Immature natural killer cell (primary cell): ENCODE data around the gene DYNLT2. TPM values are rescaled to one million over a fixed set of nuclear protein-coding genes. Genes with fewer than 3 reads are reported as not detected.
"Not testable (repeated sequence)": the region's sequence is repeated elsewhere in the genome, so short reads cannot be mapped to it uniquely, and the experiment has no call there.

Source experiments
- DNase-seq, 3 donors: peaks; one replicate each; pipeline ENCODE4 v3.0.0; 2022; ENCODE audit warnings: mixed read lengths in 1 of 3
- H3K27ac Mint-ChIP-seq, 6 donors: one replicate each; pipeline ENCODE4 v1.8.0; 2020; ENCODE audit warnings: mixed read lengths in 6 of 6, mild to moderate bottlenecking in 5 of 6, inconsistent platforms in 4 of 6, moderate library complexity in 3 of 6
- H3K27me3 Mint-ChIP-seq, 3 donors: one replicate each; pipeline ENCODE4 v1.8.0; 2020 to 2021; ENCODE audit warnings: low read depth in 3 of 3, mild to moderate bottlenecking in 3 of 3, mixed read lengths in 3 of 3, moderate library complexity in 3 of 3, inconsistent platforms in 1 of 3
- H3K36me3 Mint-ChIP-seq, 3 donors: one replicate each; pipeline ENCODE4 v1.8.0; 2020; ENCODE audit warnings: mixed read lengths in 3 of 3, inconsistent platforms in 2 of 3, mild to moderate bottlenecking in 2 of 3
- H3K4me1 Mint-ChIP-seq, 2 donors: one replicate each; pipeline ENCODE4 v1.8.0; 2020; ENCODE audit warnings: inconsistent platforms in 2 of 2, mild to moderate bottlenecking in 2 of 2, mixed read lengths in 2 of 2, moderate library complexity in 1 of 2
- H3K4me3 Mint-ChIP-seq, 5 donors: one replicate each; pipeline ENCODE4 v1.8.0; 2020; ENCODE audit warnings: mild to moderate bottlenecking in 5 of 5, mixed read lengths in 5 of 5, inconsistent platforms in 3 of 5, moderate library complexity in 3 of 5
- H3K9me3 Mint-ChIP-seq, 6 donors: one replicate each; pipeline ENCODE4 v1.8.0; 2020; ENCODE audit warnings: mild to moderate bottlenecking in 6 of 6, mixed read lengths in 6 of 6, inconsistent platforms in 4 of 6, moderate library complexity in 3 of 6
- polyA plus RNA-seq, 3 donors: library from polyadenylated mRNA; unstranded; fragments of 300-500 nt; fragmentation: Illumina TruSeq; gene quantifications; one replicate each; pipeline ENCODE4 v1.2.3, GENCODE V29; 2021

Gene DYNLT2
- polyA plus RNA-seq, 3 donors from 2014 or later: 0.21 to 0.68 (median 0.40) TPM

GRCh38 chr6:169719117-169719516 lies 32.3 kb downstream of the DYNLT2 start:
- Mint-ChIP-seq H3K27ac (no peak overlapping the region), H3K36me3 (peaks cover 20 to 24% (median 23%) of the 10 kb centered on the region in 3 donors), H3K27me3 (peaks cover 0 to 3% (median 2%) of the 10 kb centered on the region in 3 donors), H3K4me3 (no peak overlapping the region), H3K9me3 (no peaks in the 10 kb centered on the region), H3K4me1 (peaks cover 15 to 18% of the 10 kb centered on the region in 2 donors)
- no peak for DNase-seq

GRCh38 chr6:169714595-169714994 lies 36.8 kb downstream of the DYNLT2 start:
- no peaks in the 10 kb centered on the region for H3K27me3 Mint-ChIP-seq
- no peaks in the 10 kb centered on the region for H3K9me3 Mint-ChIP-seq
- H3K27ac Mint-ChIP-seq: no peak overlapping the region
- peaks cover 24 to 46% (median 33%) of the 10 kb centered on the region in 3 donors for H3K36me3 Mint-ChIP-seq
- DNase-seq: no peak
- no peaks in the 10 kb centered on the region for H3K4me1 Mint-ChIP-seq
- no peak overlapping the region for H3K4me3 Mint-ChIP-seq

- no peaks in the 10 kb centered on the region for H3K27me3 Mint-ChIP-seq
- H3K4me3 Mint-ChIP-seq: no peak overlapping the region
- no peaks in the 10 kb centered on the region for H3K4me1 Mint-ChIP-seq
- H3K27ac Mint-ChIP-seq: no peak overlapping the region
- DNase-seq: no peak
- H3K36me3 Mint-ChIP-seq: peaks cover 24 to 46% (median 33%) of the 10 kb centered on the region in 3 donors
- H3K9me3 Mint-ChIP-seq: no peaks in the 10 kb centered on the region
Measured at GRCh38 chr6:169714178-169714577, 37.2 kb downstream of the DYNLT2 start.

GRCh38 chr6:169710009-169710408 lies 41.4 kb downstream of the DYNLT2 start:
- H3K27me3 Mint-ChIP-seq: peaks cover 0 to 1% (median 0%) of the 10 kb centered on the region in 3 donors
- no peaks in the 10 kb centered on the region for H3K9me3 Mint-ChIP-seq
- H3K27ac Mint-ChIP-seq: peak overlapping the region in 1 of 6 donors; percentile 65

GRCh38 chr6:169709293-169709692 lies 42.1 kb downstream of the DYNLT2 start:
- peaks cover 16 to 22% of the 10 kb centered on the region in 2 donors for H3K4me1 Mint-ChIP-seq
- peaks cover 6 to 28% (median 12%) of the 10 kb centered on the region in 3 donors for H3K36me3 Mint-ChIP-seq
- no peak for DNase-seq
- H3K27ac Mint-ChIP-seq: no peak overlapping the region
- H3K4me3 Mint-ChIP-seq: no peak overlapping the region
- no peaks in the 10 kb centered on the region for H3K9me3 Mint-ChIP-seq
- H3K27me3 Mint-ChIP-seq: peaks cover 0 to 1% (median 0%) of the 10 kb centered on the region in 3 donors

More at GRCh38 chr6:169710009-169710408, 41.4 kb downstream of the DYNLT2 start:
- Mint-ChIP-seq H3K36me3 (peaks cover 12 to 31% (median 14%) of the 10 kb centered on the region in 3 donors), H3K4me1 (peaks cover 12 to 15% of the 10 kb centered on the region in 2 donors), H3K4me3 (no peak overlapping the region)
- DNase-seq: no peak

GRCh38 chr6:169707772-169708171 lies 43.6 kb downstream of the DYNLT2 start:
- no peaks in the 10 kb centered on the region for H3K9me3 Mint-ChIP-seq
- no peak overlapping the region for H3K4me3 Mint-ChIP-seq
- DNase-seq: no peak
- H3K27ac Mint-ChIP-seq: no peak overlapping the region
- peaks cover 29 to 38% of the 10 kb centered on the region in 2 donors for H3K4me1 Mint-ChIP-seq
- H3K27me3 Mint-ChIP-seq: peaks cover 0 to 5% (median 0%) of the 10 kb centered on the region in 3 donors
- peaks cover 4 to 22% (median 9%) of the 10 kb centered on the region in 3 donors for H3K36me3 Mint-ChIP-seq

GRCh38 chr6:169702840-169703246 lies 48.5 kb downstream of the DYNLT2 start:
- H3K4me1 Mint-ChIP-seq: peaks cover 42 to 57% of the 10 kb centered on the region in 2 donors

GRCh38 chr6:169701954-169702839 lies 49.2 kb downstream of the DYNLT2 start, which contains the start of the genes C6orf120 and WDR27:
C6orf120 (plus strand) TSS chr6:169702126; CDS start chr6:169702460, 334 bp downstream.
WDR27 (minus strand) TSS chr6:169702029; CDS start chr6:169689005, 13,024 bp downstream.
- Mint-ChIP-seq H3K36me3 (peaks cover 0 to 4% (median 0%) of the 10 kb centered on the region in 3 donors), H3K4me1 (peaks cover 45 to 62% of the 10 kb centered on the region in 2 donors), H3K27me3 (peaks cover 0 to 6% (median 2%) of the 10 kb centered on the region in 3 donors), H3K4me3 (peak within 1 kb of the TSS; percentile 90 to 93 (median 91)), H3K9me3 (peaks cover 0 to 3% (median 0%) of the 10 kb centered on the region in 6 donors), H3K27ac (peak within 1 kb of the TSS; percentile 88 to 95 (median 93))
- DNase-seq: peak; percentile 96 to 97 (median 97)

More at GRCh38 chr6:169702840-169703246, 48.5 kb downstream of the DYNLT2 start:
- Mint-ChIP-seq H3K4me3 (peak overlapping the region; percentile 84 to 93 (median 88)), H3K27ac (peak overlapping the region; percentile 83 to 95 (median 93)), H3K27me3 (peaks cover 0 to 6% (median 2%) of the 10 kb centered on the region in 3 donors), H3K36me3 (peaks cover 0 to 4% (median 0%) of the 10 kb centered on the region in 3 donors), H3K9me3 (peaks cover 0 to 3% (median 0%) of the 10 kb centered on the region in 6 donors)
- no peak for DNase-seq

GRCh38 chr6:169701311-169701953 lies 49.9 kb downstream of the DYNLT2 start:
- H3K27me3 Mint-ChIP-seq: peaks cover 0 to 6% (median 2%) of the 10 kb centered on the region in 3 donors
- H3K36me3 Mint-ChIP-seq: peaks cover 0 to 4% (median 0%) of the 10 kb centered on the region in 3 donors
- H3K9me3 Mint-ChIP-seq: peaks cover 0 to 3% (median 0%) of the 10 kb centered on the region in 6 donors
- peak overlapping the region; percentile 90 to 93 (median 91) for H3K4me3 Mint-ChIP-seq
- peaks cover 42 to 60% of the 10 kb centered on the region in 2 donors for H3K4me1 Mint-ChIP-seq
- DNase-seq: peak in 1 of 3 donors; percentile 14
- H3K27ac Mint-ChIP-seq: peak overlapping the region; percentile 87 to 93 (median 90)

- Mint-ChIP-seq H3K4me1 (peaks cover 35 to 49% of the 10 kb centered on the region in 2 donors), H3K36me3 (peaks cover 0 to 4% (median 4%) of the 10 kb centered on the region in 3 donors), H3K27me3 (peaks cover 0 to 6% (median 2%) of the 10 kb centered on the region in 3 donors), H3K4me3 (peak overlapping the region in 2 of 5 donors; percentile 19 to 50), H3K27ac (peak overlapping the region in 1 of 6 donors; percentile 17), H3K9me3 (peaks cover 0 to 3% (median under 1%) of the 10 kb centered on the region in 6 donors)
- no peak for DNase-seq
Measured at GRCh38 chr6:169700296-169700695, 51.1 kb downstream of the DYNLT2 start.

- not testable (repeated sequence) for H3K4me3 Mint-ChIP-seq
Measured at GRCh38 chr6:169697115-169697514, 54.3 kb downstream of the DYNLT2 start.

GRCh38 chr6:169695131-169695530 lies 56.2 kb downstream of the DYNLT2 start:
- Mint-ChIP-seq H3K4me1 (peaks cover 10 to 13% of the 10 kb centered on the region in 2 donors), H3K27ac (no peak overlapping the region), H3K4me3 (no peak overlapping the region), H3K9me3 (peaks cover 0 to 3% (median under 1%) of the 10 kb centered on the region in 6 donors), H3K36me3 (peaks cover 6 to 21% (median 8%) of the 10 kb centered on the region in 3 donors), H3K27me3 (peaks cover 0 to 1% (median 0%) of the 10 kb centered on the region in 3 donors)
- no peak for DNase-seq

More at GRCh38 chr6:169697115-169697514, 54.3 kb downstream of the DYNLT2 start:
- not testable (repeated sequence) for DNase-seq, H3K9me3 Mint-ChIP-seq, H3K27me3 Mint-ChIP-seq, H3K27ac Mint-ChIP-seq
- H3K4me1 Mint-ChIP-seq: peaks cover 12 to 22% of the 10 kb centered on the region in 2 donors
- H3K36me3 Mint-ChIP-seq: peaks cover 0 to 10% (median 4%) of the 10 kb centered on the region in 3 donors

- peaks cover 3 to 6% of the 10 kb centered on the region in 2 donors for H3K4me1 Mint-ChIP-seq
- H3K4me3 Mint-ChIP-seq: no peak overlapping the region
Measured at GRCh38 chr6:169692516-169692915, 58.9 kb downstream of the DYNLT2 start.

More at GRCh38 chr6:169692516-169692915, 58.9 kb downstream of the DYNLT2 start:
- Mint-ChIP-seq H3K27me3 (peaks cover 0 to 1% (median 0%) of the 10 kb centered on the region in 3 donors), H3K27ac (no peak overlapping the region), H3K9me3 (peaks cover 0 to 2% (median 0%) of the 10 kb centered on the region in 6 donors), H3K36me3 (peaks cover 13 to 33% (median 19%) of the 10 kb centered on the region in 3 donors)
- DNase-seq: no peak
